Spleen (tissue), 11 donors: ENCODE data around the gene SLIT3. TPM values are rescaled to one million over a fixed set of nuclear protein-coding genes. Genes with fewer than 3 reads are reported as not detected.

Source experiments
- DNase-seq: peaks from one replicate; pipeline ENCODE4 v3.0.0-alpha.2; 2020
- H3K27ac ChIP-seq, 8 donors: fragments of 200-600 bp; sonication (generic) in 7 of 8; 1 replicate in 4 of 8; 2 replicates in 4 of 8; pipeline versions ENCODE4 v1.5.0 to v1.8.0; 2016 to 2021; ENCODE audit warnings: inconsistent platforms in 4 of 8, mild to moderate bottlenecking in 4 of 8, moderate library complexity in 1 of 8
- H3K27me3 ChIP-seq, 7 donors: fragments of 200-600 bp; sonication (generic) in 6 of 7; replicated peaks in 1 of 7; 1 replicate in 4 of 7; 2 replicates in 3 of 7; pipeline versions ENCODE4 v1.5.0 to v1.8.0; 2016 to 2021; ENCODE audit warnings: inconsistent platforms in 3 of 7, mild to moderate bottlenecking in 1 of 7
- H3K36me3 ChIP-seq, 6 donors: fragments of 200-600 bp; sonication (generic) in 5 of 6; 1 replicate in 4 of 6; 2 replicates in 2 of 6; pipeline versions ENCODE4 v1.5.0 to v1.8.0; 2016 to 2021; ENCODE audit warnings: inconsistent platforms in 2 of 6
- H3K4me1 ChIP-seq, 6 donors: fragments of 200-600 bp; sonication (generic) in 5 of 6; 1 replicate in 3 of 6; 2 replicates in 3 of 6; pipeline versions ENCODE4 v1.5.0 to v1.8.0; 2016 to 2021; ENCODE audit warnings: inconsistent platforms in 3 of 6
- H3K4me3 ChIP-seq, 8 donors: fragments of 200-600 bp; sonication (generic) in 7 of 8; 1 replicate in 4 of 8; 2 replicates in 4 of 8; pipeline versions ENCODE4 v1.5.0 to v1.8.0; 2016 to 2021; ENCODE audit warnings: inconsistent platforms in 4 of 8, mild to moderate bottlenecking in 4 of 8, moderate library complexity in 2 of 8
- H3K9me3 ChIP-seq, 8 donors: fragments of 200-600 bp; sonication (generic) in 7 of 8; 1 replicate in 4 of 8; 2 replicates in 4 of 8; pipeline versions ENCODE4 v1.5.0 to v1.8.0; 2016 to 2021; ENCODE audit warnings: inconsistent platforms in 4 of 8
- CTCF ChIP-seq, 11 experiments: fragments of 200-600 bp in 7 of 11; fragments of 450-650 bp in 4 of 11; sonication (generic) in 4 of 11; IDR thresholded peaks in 8 of 11; conservative IDR thresholded peaks in 3 of 11; 1 replicate in 7 of 11; 2 replicates in 4 of 11; pipeline versions ENCODE4 v1.4.0 to v1.8.0; 2016 to 2021; ENCODE audit warnings: antibody characterized with exemption in 11 of 11, inconsistent platforms in 4 of 11, mild to moderate bottlenecking in 1 of 11
- POLR2A ChIP-seq, 3 donors: fragments of 450-650 bp; IDR thresholded peaks; one replicate each; pipeline ENCODE4 v1.5.1; 2017; ENCODE audit warnings: antibody characterized with exemption in 3 of 3, mild to moderate bottlenecking in 1 of 3
- POLR2AphosphoS5 ChIP-seq, 3 donors: sonication (generic); formaldehyde crosslinking; IDR thresholded peaks; one replicate each; pipeline ENCODE4 v1.5.1; 2017; ENCODE audit warnings: antibody characterized with exemption in 3 of 3
- WGBS, 5 donors: extraction: QIAGEN DNeasy Blood & Tissue Kit in 3 of 5; methylation state at CpG; one replicate each; pipeline versions ENCODE4 v1.1.5 to v1.1.7; 2013 to 2018; 5-methylcytosine and 5-hydroxymethylcytosine counted together
- intact Hi-C: fragments of 100-400 bp; cut with DNase I; formaldehyde crosslinking; loops from one replicate; pipeline ENCODE4 v1.15.0; 2023; ENCODE audit warnings: low total_unique reads
- polyA plus RNA-seq, 3 donors: library from polyadenylated mRNA; stranded (reverse); fragments of 200-250 nt; gene quantifications; one replicate each; pipeline ENCODE4 v1.2.1, GENCODE V29; 2013
- total RNA-seq, 7 donors: library from RNA; depleted of rRNA in 3 of 7; stranded (reverse); fragments of >200 nt in 3 of 7; fragmentation: NEBNext Ultra II Directional in 4 of 7; extraction: Animal tissue kit (Norgen Biotek cat#: 25700) in 4 of 7; gene quantifications; one replicate each; pipeline versions ENCODE4 v1.1.0 to v1.2.1, GENCODE V29; 2016 to 2021
- donor health status: healthy with polysubstance abuse.
- donor health status: DM: no; HTN: no; CAD: no; lungs with moderate emphysema.
- donor health status: DM: no; HTN: no; CAD: no.
- donor health status: Bipolar disorder and iron deficiency.
- donor health status: healthy.
- donor health status: DM: no; HTN: no; CAD: no.
- donor health status: DM: yes; HTN: yes; CAD: no.

SLIT3 gene
- total and polyA plus RNA-seq, 10 donors = 0.33 to 54.0 (median 13.2) TPM

- no peak for TF ChIP-seq CTCF (IDR thresholded peaks at IDR 0.05 in 8 of 11, conservative IDR thresholded peaks at IDR 0.05 in 3 of 11)
- TF ChIP-seq POLR2A (IDR thresholded peaks at IDR 0.05) = no peak
- no peak for TF ChIP-seq POLR2AphosphoS5 (IDR thresholded peaks at IDR 0.05)
- DNase-seq = no peak
Measured at GRCh38 chr5:168808051-168808616, 492.8 kb downstream of the SLIT3 start.

GRCh38 chr5:168807287-168807686 is 493.7 kb downstream of the SLIT3 start:
- intact Hi-C loops = no loop called here
- peaks cover 0 to 10% (median 0%) of the 10 kb centered on the region in 7 donors for H3K27me3 ChIP-seq
- no peak overlapping the region for H3K4me3 ChIP-seq
- no peaks in the 10 kb centered on the region for H3K36me3 ChIP-seq
- no peaks in the 10 kb centered on the region for H3K9me3 ChIP-seq
- TF ChIP-seq CTCF (IDR thresholded peaks at IDR 0.05 in 8 of 11, conservative IDR thresholded peaks at IDR 0.05 in 3 of 11) (no peak), POLR2A (IDR thresholded peaks at IDR 0.05) (no peak)
- no peak for DNase-seq
- H3K27ac ChIP-seq = no peak overlapping the region
- no peaks in the 10 kb centered on the region for H3K4me1 ChIP-seq

More at GRCh38 chr5:168808051-168808616, 492.8 kb downstream of the SLIT3 start:
- H3K4me1 ChIP-seq = no peaks in the 10 kb centered on the region
- no peak overlapping the region for H3K4me3 ChIP-seq
- no peak overlapping the region for H3K27ac ChIP-seq
- intact Hi-C loops = no loop called here
- peaks cover 0 to 10% (median 0%) of the 10 kb centered on the region in 7 donors for H3K27me3 ChIP-seq
- no peaks in the 10 kb centered on the region for H3K9me3 ChIP-seq
- no peaks in the 10 kb centered on the region for H3K36me3 ChIP-seq
- 63 to 94% (median 84%) methylated on average over 3 of the region's 3 CpGs for WGBS, 5 donors

GRCh38 chr5:168803541-168803940 is 497.4 kb downstream of the SLIT3 start:
- no peaks in the 10 kb centered on the region for H3K9me3 ChIP-seq
- H3K27me3 ChIP-seq = peaks cover 0 to 3% (median 0%) of the 10 kb centered on the region in 7 donors
- H3K4me1 ChIP-seq = no peaks in the 10 kb centered on the region
- no peak for DNase-seq
- intact Hi-C loops = no loop called here
- TF ChIP-seq POLR2AphosphoS5 (IDR thresholded peaks at IDR 0.05) (no peak), POLR2A (IDR thresholded peaks at IDR 0.05) (no peak), CTCF (IDR thresholded peaks at IDR 0.05 in 8 of 11, conservative IDR thresholded peaks at IDR 0.05 in 3 of 11) (no peak)
- WGBS, 5 donors = 77 to 85% (median 80%) methylated on average over 4 of the region's 4 CpGs
- H3K36me3 ChIP-seq = no peaks in the 10 kb centered on the region
- H3K4me3 ChIP-seq = no peak overlapping the region
- H3K27ac ChIP-seq = no peak overlapping the region

- H3K4me1 ChIP-seq = no peaks in the 10 kb centered on the region
- H3K27me3 ChIP-seq = peaks cover 0 to 3% (median 0%) of the 10 kb centered on the region in 7 donors
- H3K36me3 ChIP-seq = no peaks in the 10 kb centered on the region
- H3K9me3 ChIP-seq = no peaks in the 10 kb centered on the region
- TF ChIP-seq POLR2AphosphoS5 (IDR thresholded peaks at IDR 0.05) = no peak
- no peak for TF ChIP-seq CTCF (IDR thresholded peaks at IDR 0.05 in 8 of 11, conservative IDR thresholded peaks at IDR 0.05 in 3 of 11)
- TF ChIP-seq POLR2A (IDR thresholded peaks at IDR 0.05) = no peak
- no peak overlapping the region for H3K4me3 ChIP-seq
- 71 to 90% (median 81%) methylated on average over 6 of the region's 6 CpGs for WGBS, 5 donors
- no peak overlapping the region for H3K27ac ChIP-seq
- intact Hi-C loops = no loop called here
- DNase-seq = no peak
Measured at GRCh38 chr5:168802337-168802736, 498.6 kb downstream of the SLIT3 start.
